NCI-H774 (cell line): ENCODE measurements around the gene RGR.
A peak's percentile ranks its signal among the peaks of the same experiment; 100 is the strongest.
"Not testable (repeated sequence)": the region's sequence is repeated elsewhere in the genome, so short reads cannot be mapped to it uniquely, and the experiment has no call there.

Experiments
- DNase-seq: peaks from one replicate; lab custom pipeline; 2025; lab: John Stamatoyannopoulos, UW

Gene RGR

GRCh38 chr10:84258034-84258695 lies 13.3 kb downstream of the RGR start:
- no peak for DNase-seq

DNA sequence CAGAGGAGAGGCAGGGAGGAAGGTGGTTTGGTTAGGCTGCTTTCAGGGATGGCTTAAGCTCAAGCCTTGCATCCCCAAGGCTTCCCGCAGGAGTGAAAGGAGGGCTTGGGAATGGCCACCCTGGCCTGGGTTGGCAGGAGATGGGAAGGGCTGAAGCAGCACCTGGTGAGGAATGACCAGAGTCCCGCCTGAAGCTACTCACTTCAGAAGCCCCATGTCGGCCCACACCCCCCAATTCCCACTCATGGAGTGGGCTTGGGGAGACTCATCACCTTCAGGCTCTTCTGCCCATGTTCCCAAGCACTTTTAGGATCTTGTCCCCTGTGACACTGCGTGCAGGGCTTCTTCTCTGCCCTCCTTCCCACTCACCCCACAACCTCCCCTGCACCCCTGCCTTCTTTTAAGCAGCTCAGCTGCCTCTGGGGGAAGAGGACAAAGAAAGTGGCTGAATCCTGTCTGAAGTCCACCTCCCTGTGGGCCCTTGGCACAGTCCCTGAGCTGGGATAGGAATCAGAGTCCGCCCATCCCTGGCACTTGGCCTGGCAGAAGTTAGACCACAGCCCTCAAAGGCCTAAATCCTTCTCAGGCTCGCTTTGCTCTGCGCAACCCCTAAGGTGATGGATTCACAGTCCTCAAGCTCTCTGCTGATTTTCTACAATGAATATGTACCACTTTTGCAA lies 16.5 kb downstream of the RGR start:
- DNase-seq, result no peak

GRCh38 chr10:84262190-84262956 lies 17.5 kb downstream of the RGR start:
- no peak for DNase-seq

DNA sequence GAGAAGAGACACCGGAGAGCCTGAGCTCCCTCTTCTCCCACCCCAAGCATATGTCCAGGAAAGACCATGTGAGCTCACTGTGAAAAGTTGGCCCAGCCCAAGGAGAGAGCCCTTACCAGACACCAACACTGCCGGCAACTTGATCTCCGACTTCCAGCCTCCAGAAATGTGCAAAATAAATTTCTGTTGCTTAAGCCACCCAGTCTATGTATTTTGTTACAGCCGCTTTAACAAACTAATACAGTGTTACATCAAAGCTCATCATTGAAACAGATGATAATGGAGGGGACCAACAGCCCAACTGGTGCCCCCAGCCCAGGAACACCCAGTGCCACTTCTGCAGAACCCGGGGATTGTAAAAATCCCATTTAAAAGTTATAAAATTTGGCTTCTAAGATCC lies 18.9 kb downstream of the RGR start:
- no peak for DNase-seq

- DNase-seq, result peak; percentile 39
Measured at GRCh38 chr10:84264611-84265141, 19.8 kb downstream of the RGR start.

- no peak for DNase-seq
Measured at GRCh38 chr10:84265418-84265817, 20.6 kb downstream of the RGR start.

DNA sequence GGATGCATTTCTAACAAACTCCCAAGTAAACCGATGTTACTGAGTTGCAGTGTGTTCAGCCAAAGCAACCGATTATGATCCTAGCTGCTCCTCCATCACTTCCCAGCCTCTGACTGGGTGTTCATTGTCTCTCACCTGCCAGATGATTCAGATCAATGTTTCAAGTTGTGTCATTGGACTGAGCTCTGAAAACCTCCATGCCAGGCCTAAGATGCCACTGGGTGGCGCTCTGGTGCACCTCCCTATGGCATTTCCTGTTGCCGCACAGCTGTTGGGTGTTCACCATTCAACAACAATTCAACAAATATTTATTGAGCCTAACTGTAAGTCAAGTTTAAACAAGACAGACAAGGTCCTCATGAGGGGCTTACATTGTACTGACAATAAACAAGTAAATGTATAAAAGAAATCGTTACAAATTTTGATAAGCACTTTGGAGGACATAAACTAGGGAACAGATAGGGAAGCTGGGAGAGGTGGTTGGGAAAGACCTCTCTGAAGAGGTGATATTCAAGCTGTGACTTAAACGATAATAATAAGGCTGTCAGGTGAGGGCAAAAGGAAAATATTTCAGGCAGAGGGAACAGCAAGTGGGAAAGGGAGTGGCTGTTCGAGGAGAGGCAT lies 22.8 kb downstream of the RGR start:
- DNase-seq, result peak; percentile 49

GRCh38 chr10:84269162-84269561 lies 24.3 kb downstream of the RGR start:
- no peak for DNase-seq

DNA sequence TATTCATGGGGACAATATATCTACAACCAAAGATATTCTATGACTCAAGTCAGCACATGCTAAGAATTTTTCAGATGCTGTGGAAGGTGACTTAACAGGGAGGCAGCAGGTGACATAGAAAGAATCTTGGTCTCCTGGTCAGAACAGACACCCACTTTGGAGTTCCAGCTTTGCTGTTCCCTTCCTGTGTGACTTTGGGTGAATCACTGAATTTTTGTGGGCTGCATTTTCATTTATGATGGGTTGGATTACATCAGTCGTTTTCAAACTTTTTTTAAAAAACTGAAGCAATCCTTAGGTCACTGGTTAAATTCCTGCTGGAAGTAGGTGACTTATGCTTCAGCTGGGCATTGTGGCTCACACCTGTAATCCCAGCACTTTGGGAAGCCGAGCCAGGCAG lies 24.9 kb downstream of the RGR start:
- no peak for DNase-seq

GRCh38 chr10:84270708-84271107 lies 25.9 kb downstream of the RGR start:
- peak; percentile 53 for DNase-seq

GRCh38 chr10:84279876-84280475 lies 35.1 kb downstream of the RGR start:
- DNase-seq, result not testable (repeated sequence)

DNA sequence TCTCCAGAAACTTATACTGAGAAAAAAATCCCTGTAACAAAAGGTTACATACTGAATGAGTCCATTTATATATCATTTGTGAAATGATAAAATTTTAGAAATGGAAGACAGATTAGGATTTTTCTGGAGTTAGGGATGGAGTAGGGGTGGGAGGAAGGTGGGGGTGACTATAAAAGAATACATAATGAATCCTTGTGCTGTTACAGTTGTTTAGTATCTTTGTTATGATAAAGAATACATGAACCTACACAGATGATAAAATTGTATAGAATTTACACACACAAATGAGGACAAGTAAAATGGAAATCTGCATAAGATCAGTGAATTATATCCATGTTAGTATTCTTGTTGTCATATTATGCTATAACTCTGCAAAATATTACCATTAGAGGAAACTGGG lies 41.8 kb downstream of the RGR start:
- DNase-seq, result no peak

- DNase-seq, result no peak
Measured at GRCh38 chr10:84288151-84288550, 43.3 kb downstream of the RGR start.

DNA sequence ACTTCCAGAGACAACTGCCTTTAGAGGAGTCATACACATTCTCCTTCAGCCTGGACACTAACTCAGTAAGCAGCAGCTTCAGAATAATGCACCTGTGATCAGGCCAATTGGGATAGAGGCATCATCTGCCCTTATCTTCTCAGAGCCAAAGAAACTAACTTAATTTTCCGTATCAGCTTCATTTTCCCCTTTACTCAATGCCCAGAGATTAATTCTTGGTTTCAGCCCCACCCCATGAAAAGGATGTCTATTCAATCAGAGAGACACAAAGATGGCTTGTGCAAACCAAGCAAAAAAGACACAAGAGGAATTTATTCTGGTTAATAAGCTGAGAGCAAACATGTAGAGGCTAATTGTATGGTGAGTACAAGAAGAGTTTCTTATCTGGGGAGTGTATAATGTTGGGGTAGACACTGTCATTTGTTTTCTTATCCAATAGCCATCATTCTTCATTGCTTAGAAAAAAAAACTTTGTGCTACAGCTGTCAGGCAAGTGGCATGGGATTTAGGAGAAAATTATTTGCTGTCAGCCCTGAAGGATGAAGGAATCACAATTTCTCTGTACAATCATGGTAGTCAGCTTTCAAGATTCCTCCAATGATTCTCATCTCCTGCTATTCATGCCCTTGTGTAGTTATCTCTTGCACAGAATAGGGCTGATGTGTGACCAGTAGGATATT lies 44.8 kb downstream of the RGR start:
- no peak for DNase-seq

- DNase-seq, result no peak
Measured at GRCh38 chr10:84290235-84290634, 45.4 kb downstream of the RGR start.

DNA sequence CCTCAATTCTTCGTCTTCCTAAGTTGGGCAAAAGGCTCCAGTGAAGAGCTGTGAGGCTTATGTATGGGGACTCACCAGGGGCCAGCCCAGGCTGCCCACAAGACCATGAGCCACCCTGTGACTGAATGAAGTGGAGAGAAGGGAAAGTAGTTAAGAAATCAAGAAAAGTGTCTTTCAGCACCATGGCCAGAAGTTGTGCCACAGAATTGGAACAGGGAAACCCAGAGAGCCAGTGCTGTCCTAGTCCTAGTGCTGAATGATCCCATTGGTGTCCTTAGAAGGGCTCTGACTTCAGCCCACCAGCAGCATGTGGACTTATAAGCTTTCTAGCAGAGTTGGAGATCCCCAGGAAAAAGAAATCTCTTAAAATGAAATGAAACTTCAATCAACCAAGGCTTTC lies 46.5 kb downstream of the RGR start:
- no peak for DNase-seq

DNA sequence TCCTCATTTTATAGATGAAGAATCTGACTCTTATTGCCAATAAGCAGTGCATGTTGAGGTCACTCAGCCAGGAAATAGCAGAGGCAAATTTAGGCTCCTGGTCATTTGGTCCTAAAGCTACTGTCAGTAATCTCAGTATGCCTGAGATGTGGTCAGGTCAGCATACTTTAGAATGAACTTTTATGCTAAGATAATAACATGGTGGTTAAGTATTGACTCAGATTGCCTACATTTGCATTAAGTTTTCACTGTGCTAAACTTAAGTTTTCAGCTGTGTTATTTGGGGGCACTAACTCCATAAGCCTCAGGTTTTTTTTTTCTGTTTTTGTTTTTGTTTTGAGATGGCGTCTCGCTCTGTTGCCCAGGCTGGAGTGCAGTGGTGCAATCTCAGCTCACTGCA lies 47.6 kb downstream of the RGR start:
- DNase-seq, result no peak

DNA sequence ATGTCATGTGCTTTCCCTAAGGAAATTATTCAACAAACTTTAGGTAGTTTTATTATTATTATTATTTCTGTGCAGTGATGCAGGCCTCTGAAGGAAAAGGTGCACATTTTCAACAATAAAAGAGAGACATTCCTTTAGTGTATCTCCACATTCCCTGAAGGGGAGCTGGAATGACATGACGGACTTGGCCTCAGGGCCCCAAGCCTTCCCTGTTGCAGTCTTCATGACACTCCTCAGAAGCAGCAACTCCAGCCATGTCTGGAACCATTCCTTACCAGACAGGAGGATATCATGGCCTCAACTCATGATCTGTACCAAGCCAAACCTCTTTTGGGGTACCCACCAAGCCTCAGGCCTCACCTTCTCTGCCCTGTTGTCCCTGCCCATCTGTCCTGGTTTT lies 48.3 kb downstream of the RGR start:
- no peak for DNase-seq

GRCh38 chr10:84293574-84294016 lies 48.7 kb downstream of the RGR start:
- no peak for DNase-seq

GRCh38 chr10:84294766-84295447 lies 50.1 kb downstream of the RGR start:
- DNase-seq, result no peak
